GM18951 (cell line): ENCODE results near the gene BRCA1.
"Not testable (repeated sequence)": the region's sequence is repeated elsewhere in the genome, so short reads cannot be mapped to it uniquely, and the experiment has no call there.

Experiments used
- POLR2A ChIP-seq: IDR thresholded peaks from 4 replicates; pipeline ENCODE4 v1.6.1; 2011; ENCODE audit warnings: mild to moderate bottlenecking; ENCODE audit not compliant: insufficient read length, insufficient read depth; ENCODE audit errors: extremely low read depth
- in situ Hi-C: fragments of 300-500 bp; cut with MboI; formaldehyde crosslinking; loops from one replicate; pipeline ENCODE4 v1.12.0; 2022; ENCODE audit warnings: low sequenced_read_pairs, mixed read lengths, inconsistent platforms; ENCODE audit not compliant: unreplicated experiment

Gene BRCA1

GRCh38 chr17:43068570-43069367 is 56.4 kb downstream of the BRCA1 start:
- no peak for TF ChIP-seq POLR2A
- in situ Hi-C loops, result no loop called here

DNA sequence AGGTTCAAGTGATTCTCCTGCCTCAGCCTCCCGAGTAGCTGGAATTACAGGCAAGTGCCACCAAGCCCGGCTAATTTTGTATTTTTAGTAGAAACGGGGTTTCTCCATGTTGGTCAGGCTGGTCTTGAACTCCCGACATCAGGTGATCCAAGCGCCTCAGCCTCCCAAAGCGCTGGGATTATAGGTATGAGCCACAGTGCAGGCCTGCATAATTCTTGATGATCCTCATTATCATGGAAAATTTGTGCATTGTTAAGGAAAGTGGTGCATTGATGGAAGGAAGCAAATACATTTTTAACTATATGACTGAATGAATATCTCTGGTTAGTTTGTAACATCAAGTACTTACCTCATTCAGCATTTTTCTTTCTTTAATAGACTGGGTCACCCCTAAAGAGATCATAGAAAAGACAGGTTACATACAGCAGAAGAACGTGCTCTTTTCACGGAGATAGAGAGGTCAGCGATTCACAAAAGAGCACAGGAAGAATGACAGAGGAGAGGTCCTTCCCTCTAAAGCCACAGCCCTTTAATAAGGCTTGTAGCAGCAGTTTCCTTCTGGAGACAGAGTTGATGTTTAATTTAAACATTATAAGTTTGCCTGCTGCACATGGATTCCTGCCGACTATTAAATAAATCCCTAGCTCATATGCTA is 62.1 kb downstream of the BRCA1 start:
- in situ Hi-C loops, result no loop called here
- TF ChIP-seq POLR2A, result no peak

DNA sequence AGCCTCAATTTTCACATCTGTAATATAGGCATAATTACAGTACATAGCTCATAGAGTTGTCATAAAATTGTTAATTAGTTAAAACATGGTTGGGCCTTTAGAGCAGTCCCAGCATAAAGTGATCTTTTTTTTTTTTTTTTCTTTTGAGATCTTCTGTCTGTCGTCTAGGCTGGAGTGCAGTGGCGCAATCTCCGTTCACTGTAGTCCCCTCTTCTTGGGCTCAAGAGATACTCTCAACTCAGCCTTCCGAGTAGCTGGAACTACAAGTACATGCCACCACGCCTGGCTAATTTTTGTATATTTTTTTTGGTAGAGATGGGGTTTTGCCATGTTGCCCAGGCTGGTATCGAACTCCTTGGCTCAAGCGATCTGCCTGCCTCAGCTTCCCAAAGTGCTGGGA is 69.1 kb downstream of the BRCA1 start:
- in situ Hi-C loops, result no loop called here

GRCh38 chr17:43053008-43053407 is 72.2 kb downstream of the BRCA1 start:
- in situ Hi-C loops, result not testable (repeated sequence)

More for the DNA sequence above, 69.1 kb downstream of the BRCA1 start:
- TF ChIP-seq POLR2A, result no peak

GRCh38 chr17:43051969-43052368 is 73.2 kb downstream of the BRCA1 start:
- in situ Hi-C loops, result no loop called here
- TF ChIP-seq POLR2A, result no peak

DNA sequence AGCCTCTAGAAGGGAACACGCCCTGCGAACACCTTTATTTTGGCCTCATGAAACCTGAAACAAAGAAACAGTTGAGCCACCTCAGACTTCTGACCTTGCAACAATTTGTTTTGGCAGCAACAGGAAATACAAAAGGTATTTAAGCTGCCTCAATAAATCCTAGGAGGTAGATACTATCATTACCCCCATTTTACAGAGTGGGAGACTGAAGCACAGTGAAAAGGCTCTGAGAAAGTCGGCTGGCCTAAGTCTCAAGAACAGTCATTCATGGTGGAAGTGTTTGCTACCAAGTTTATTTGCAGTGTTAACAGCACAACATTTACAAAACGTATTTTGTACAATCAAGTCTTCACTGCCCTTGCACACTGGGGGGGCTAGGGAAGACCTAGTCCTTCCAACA is 81.1 kb downstream of the BRCA1 start:
- in situ Hi-C loops, result loop anchor here (25.0 kb wide), 1 partner anchor 268 kb away; no protein-coding TSS in a partner anchor

DNA sequence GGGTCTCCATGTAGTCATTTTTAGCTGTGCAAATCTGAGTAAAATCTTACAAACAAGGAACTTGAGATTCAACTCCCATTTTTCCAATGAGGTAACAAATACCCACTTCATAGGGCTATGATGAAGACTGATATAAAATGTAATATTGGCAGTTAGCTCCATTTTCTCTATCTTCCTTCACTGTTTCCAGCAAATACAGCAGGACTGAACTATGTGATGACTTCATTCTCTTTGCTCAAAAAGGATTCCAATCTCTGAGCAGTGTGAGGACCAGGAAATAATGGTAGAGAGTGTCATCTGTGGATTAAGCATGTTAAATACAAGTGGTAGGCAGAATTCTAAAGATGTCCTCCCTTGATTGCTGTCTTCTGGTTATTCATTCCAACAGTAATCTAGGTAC is 81.9 kb downstream of the BRCA1 start:
- in situ Hi-C loops, result loop anchor here (25.0 kb wide), 1 partner anchor 269 kb away; no protein-coding TSS in a partner anchor

More for the DNA sequence above, 81.1 kb downstream of the BRCA1 start:
- no peak for TF ChIP-seq POLR2A

GRCh38 chr17:43042025-43042628 is 83.0 kb downstream of the BRCA1 start:
- no peak for TF ChIP-seq POLR2A
- in situ Hi-C loops, result loop anchor here (25.0 kb wide), 1 partner anchor 270 kb away; no protein-coding TSS in a partner anchor

More for the DNA sequence above, 81.9 kb downstream of the BRCA1 start:
- TF ChIP-seq POLR2A, result no peak

DNA sequence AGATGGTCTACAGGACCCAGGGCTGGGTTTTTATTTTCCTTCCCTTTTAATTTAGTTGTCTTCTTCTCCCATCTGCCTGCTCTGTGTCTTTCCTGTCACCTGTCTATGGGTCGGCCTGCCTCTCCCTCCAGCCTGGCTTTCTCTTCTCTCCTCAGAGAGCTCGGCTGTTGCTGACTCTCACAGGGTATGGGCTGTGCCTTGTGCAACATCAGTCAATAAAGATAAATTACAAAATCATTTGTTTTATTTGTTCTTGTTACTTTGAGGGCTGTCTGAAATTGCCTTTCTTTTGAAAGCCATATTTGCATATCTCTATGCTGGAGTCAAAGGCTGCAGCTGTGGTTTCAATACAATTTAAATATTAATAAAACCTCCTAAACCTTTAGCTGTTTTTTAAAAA is 84.5 kb downstream of the BRCA1 start:
- in situ Hi-C loops, result loop anchor here (25.0 kb wide), 1 partner anchor 272 kb away; no protein-coding TSS in a partner anchor
- no peak for TF ChIP-seq POLR2A

- in situ Hi-C loops, result loop anchor here (25.0 kb wide), 1 partner anchor 273 kb away; no protein-coding TSS in a partner anchor
- no peak for TF ChIP-seq POLR2A
Measured at GRCh38 chr17:43039646-43040045, 85.5 kb downstream of the BRCA1 start.

- in situ Hi-C loops, result loop anchor here (25.0 kb wide), 1 partner anchor 277 kb away; no protein-coding TSS in a partner anchor
- no peak for TF ChIP-seq POLR2A
Measured at GRCh38 chr17:43034894-43035293, 90.3 kb downstream of the BRCA1 start.

GRCh38 chr17:43033948-43034881 is 90.9 kb downstream of the BRCA1 start:
- TF ChIP-seq POLR2A, result no peak
- in situ Hi-C loops, result loop anchor here (25.0 kb wide), 1 partner anchor 278 kb away; no protein-coding TSS in a partner anchor
